Endothelial cell of umbilical vein (primary cell): Measurements from ENCODE around the gene KRT8. TPM values are rescaled to one million over a fixed set of nuclear protein-coding genes. Genes with fewer than 3 reads are reported as not detected.

Source experiments
- BruUV-seq: library from RNA; stranded (reverse); fragments of 400-500 nt; replicated peaks from 2 replicates; lab custom pipeline; 2021; lab: Mats Ljungman, UMichigan
- CTCF ChIA-PET: fragments of 300-600, 350-600 bp; sonication (Branson Sonifier 250); formaldehyde crosslinking; loops from one replicate; lab custom pipeline; 2021; ENCODE audit warnings: antibody characterized with exemption, inconsistent platforms; lab: Charles Lee
- POLR2A ChIA-PET: fragments of 300-600, 350-600 bp; sonication (Branson Sonifier 250); formaldehyde crosslinking; loops from one replicate; lab custom pipeline; 2021; ENCODE audit warnings: antibody characterized with exemption, inconsistent platforms; lab: Charles Lee
- DNase-seq: peaks from one replicate; pipeline ENCODE4 v3.0.0-alpha.2; 2011; ENCODE audit warnings: low read depth, low spot score
- FAIRE-seq: peaks from 2 replicates; lab custom pipeline; 2011; peaks lifted over from hg19 to GRCh38; lab: Jason Lieb, UNC
- H2AFZ ChIP-seq: 2 replicates; pipeline ENCODE4 v1.6.0; 2012; ENCODE audit warnings: low read depth, low read length, control low read depth, inconsistent platforms
- H3K27ac ChIP-seq: 2 replicates; pipeline ENCODE4 v1.5.1; 2011; ENCODE audit warnings: low read depth, mild to moderate bottlenecking, control low read depth, low read length, moderate library complexity; ENCODE audit not compliant: insufficient read depth
- H3K27me3 ChIP-seq, 2 experiments: 2 replicates each; pipeline versions ENCODE4 v1.6.0 to v1.6.1; 2011; ENCODE audit warnings: low read length in 2 of 2, mixed read lengths in 1 of 2; ENCODE audit not compliant: control insufficient read depth in 2 of 2, insufficient read depth in 2 of 2
- H3K36me3 ChIP-seq, 2 experiments: 2 replicates in 1 of 2; 3 replicates in 1 of 2; pipeline ENCODE4 v1.5.1; 2011; ENCODE audit warnings: low read length in 2 of 2, mild to moderate bottlenecking in 1 of 2, moderate library complexity in 1 of 2; ENCODE audit not compliant: control insufficient read depth in 2 of 2, insufficient read depth in 2 of 2; ENCODE audit errors: extremely low read depth in 1 of 2
- H3K4me1 ChIP-seq: 3 replicates; pipeline ENCODE4 v1.5.1; 2011; ENCODE audit warnings: mild to moderate bottlenecking, low read length; ENCODE audit not compliant: control insufficient read depth, insufficient read depth; ENCODE audit errors: extremely low read depth
- H3K4me2 ChIP-seq: 2 replicates; pipeline ENCODE4 v1.6.1; 2011; ENCODE audit warnings: low read length, control low read depth, mixed read lengths; ENCODE audit not compliant: insufficient read depth
- H3K4me3 ChIP-seq, 3 experiments: fragments of 200-600 bp in 1 of 3; sonication (generic), shearing (Covaris generic) in 1 of 3; replicated peaks in 1 of 3; 2 replicates each; pipeline ENCODE4 v1.5.1; 2011 to 2016; ENCODE audit warnings: control low read depth in 3 of 3, low read length in 3 of 3, mild to moderate bottlenecking in 2 of 3, inconsistent platforms in 1 of 3, low read depth in 1 of 3, moderate library complexity in 1 of 3; ENCODE audit not compliant: insufficient read depth in 1 of 3
- H3K79me2 ChIP-seq: 2 replicates; pipeline ENCODE4 v1.6.0; 2012; ENCODE audit warnings: low read length, inconsistent platforms; ENCODE audit not compliant: control insufficient read depth, insufficient read depth
- H3K9ac ChIP-seq: replicated peaks from 2 replicates; pipeline ENCODE3; 2011; ENCODE audit warnings: low read length, control low read depth; ENCODE audit not compliant: insufficient read depth; ENCODE audit errors: extremely low read depth
- H3K9me1 ChIP-seq: replicated peaks from 3 replicates; pipeline ENCODE4 v1.6.0; 2011; ENCODE audit warnings: mild to moderate bottlenecking, low read length; ENCODE audit not compliant: control insufficient read depth, insufficient read depth; ENCODE audit errors: extremely low read depth
- H3K9me3 ChIP-seq: replicated peaks from 2 replicates; pipeline ENCODE4 v1.5.1; 2012; ENCODE audit warnings: low read length, inconsistent platforms; ENCODE audit not compliant: control insufficient read depth, insufficient read depth
- H4K20me1 ChIP-seq: replicated peaks from 2 replicates; pipeline ENCODE3; 2011; ENCODE audit warnings: mild to moderate bottlenecking, low read length; ENCODE audit not compliant: control insufficient read depth, insufficient read depth; ENCODE audit errors: extremely low read depth
- EZH2 ChIP-seq: IDR thresholded peaks from 2 replicates; pipeline ENCODE4 v1.6.1; 2012; ENCODE audit warnings: borderline replicate concordance, low read depth, mild to moderate bottlenecking, moderate library complexity, low read length, inconsistent platforms; ENCODE audit not compliant: severe bottlenecking
- FOS ChIP-seq: IDR thresholded peaks from 2 replicates; pipeline ENCODE4 v1.6.1; 2011; ENCODE audit warnings: mild to moderate bottlenecking, low read length, moderate library complexity, borderline replicate concordance; ENCODE audit not compliant: insufficient read depth
- GATA2 ChIP-seq: IDR thresholded peaks from 2 replicates; pipeline ENCODE4 v1.7.0; 2011; ENCODE audit warnings: low read depth, mild to moderate bottlenecking, moderate library complexity, mixed read lengths, low read length; ENCODE audit not compliant: insufficient read length, insufficient read depth
- JUN ChIP-seq: IDR thresholded peaks from 2 replicates; pipeline ENCODE4 v1.6.1; 2011; ENCODE audit warnings: borderline replicate concordance, low read depth; ENCODE audit not compliant: insufficient read length, insufficient read depth
- MYC ChIP-seq: IDR thresholded peaks from one replicate; pipeline ENCODE4 v1.6.1; 2011; ENCODE audit warnings: mild to moderate bottlenecking, low read depth, low read length
- POLR2A ChIP-seq: IDR thresholded peaks from 2 replicates; pipeline ENCODE4 v1.6.1; 2012; ENCODE audit warnings: low read depth, mild to moderate bottlenecking, control low read depth, low read length
- POLR2AphosphoS5 ChIP-seq: IDR thresholded peaks from 2 replicates; pipeline ENCODE4 v1.6.1; 2012; ENCODE audit warnings: low read depth, mild to moderate bottlenecking, control low read depth, low read length, moderate library complexity; ENCODE audit not compliant: insufficient read depth
- dilution Hi-C: fragments of 300-500 bp; cut with MboI; formaldehyde crosslinking; loops from one replicate; pipeline ENCODE4 v1.15.0; 2019; ENCODE audit warnings: low sequenced_read_pairs; ENCODE audit not compliant: extremely low pct_ligation_motif_present
- intact Hi-C: fragments of 100-400 bp; cut with micrococcal nuclease; formaldehyde crosslinking; loops from one replicate; pipeline ENCODE4 v1.10.0; 2022
- polyA plus RNA-seq, 4 experiments: library from polyadenylated mRNA; depleted of rRNA in 3 of 4; stranded (reverse) in 3 of 4; unstranded in 1 of 4; fragments of >200 nt; gene quantifications; 2 replicates each; pipeline versions ENCODE4 v1.2.1 to v1.2.3, GENCODE V29; 2011 to 2012; ENCODE audit warnings: missing spikeins in 1 of 4
- total RNA-seq: library from RNA; stranded (reverse); gene quantifications from 2 replicates; pipeline ENCODE4 v1.2.3, GENCODE V29; 2021
- TF ChIP-seq, protein P1 (sequence below): IDR thresholded peaks from 2 replicates; pipeline ENCODE4 v1.6.1; 2011; ENCODE audit not compliant: insufficient read depth, insufficient read length
- TF ChIP-seq, protein P2 (sequence below), 2 donors: IDR thresholded peaks; 1 replicate in 1 of 2; 2 replicates in 1 of 2; pipeline ENCODE4 v1.5.1; 2011; ENCODE audit warnings: low read length in 2 of 2, mild to moderate bottlenecking in 2 of 2, moderate library complexity in 2 of 2, control low read depth in 1 of 2, inconsistent platforms in 1 of 2, low read depth in 1 of 2; ENCODE audit not compliant: insufficient read depth in 1 of 2; ENCODE audit errors: extremely low read depth in 1 of 2

KRT8 gene
- total and polyA plus RNA-seq, 2 donors (not counting 3 experiments of a cell fraction or from before 2014, with no cell fraction given) = 23.5 to 31.7 TPM

DNA sequence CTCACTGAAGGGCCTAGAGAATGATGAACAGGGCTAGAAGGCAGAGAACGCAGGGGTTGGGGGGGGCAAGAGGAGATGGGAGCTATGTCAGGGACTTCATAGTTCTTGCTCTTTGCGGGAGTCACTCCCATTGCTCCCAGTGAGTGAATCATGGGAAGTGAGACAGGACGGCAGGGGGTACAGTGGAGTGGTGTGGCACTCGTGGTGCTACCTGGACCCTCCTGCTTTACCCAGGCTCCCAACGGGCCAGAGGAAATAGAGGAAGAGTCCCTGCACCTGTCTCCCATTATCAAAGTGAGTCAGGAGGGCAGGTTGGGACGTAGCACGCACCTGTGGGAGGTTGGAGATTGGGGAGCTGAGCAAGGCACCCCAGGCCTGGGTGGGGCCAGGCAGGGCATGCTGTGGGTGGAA is 1.3 kb upstream of the KRT8 start:
- CTCF ChIA-PET = interaction anchor here (1.0 to 1.6 kb wide), 3 partner anchors 12 to 21 kb away, joined by 3 to 4 read pairs (median 3); no protein-coding TSS in a partner anchor
- dilution Hi-C loops = no loop called here

More for the DNA sequence above, 1.3 kb upstream of the KRT8 start:
- H3K27ac ChIP-seq = no peak overlapping the region
- no peaks in the 10 kb centered on the region for H3K9me3 ChIP-seq
- no peaks in the 10 kb centered on the region for H3K36me3 ChIP-seq
- no peak overlapping the region for H3K9ac ChIP-seq
- no peak overlapping the region for H2AFZ ChIP-seq
- FAIRE-seq (no peak), DNase-seq (no peak)
- H3K4me2 ChIP-seq = no peak overlapping the region
- POLR2A ChIA-PET = no interaction called here
- BruUV-seq = no TSS peak
- H4K20me1 ChIP-seq = no peaks in the 10 kb centered on the region
- TF ChIP-seq FOS (no peak), MYC (no peak), POLR2AphosphoS5 (no peak), POLR2A (no peak), EZH2 (no peak), GATA2 (no peak), JUN (no peak)
- TF ChIP-seq, protein P1, sequence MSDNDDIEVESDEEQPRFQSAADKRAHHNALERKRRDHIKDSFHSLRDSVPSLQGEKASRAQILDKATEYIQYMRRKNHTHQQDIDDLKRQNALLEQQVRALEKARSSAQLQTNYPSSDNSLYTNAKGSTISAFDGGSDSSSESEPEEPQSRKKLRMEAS = no peak
- TF ChIP-seq, protein P2, sequence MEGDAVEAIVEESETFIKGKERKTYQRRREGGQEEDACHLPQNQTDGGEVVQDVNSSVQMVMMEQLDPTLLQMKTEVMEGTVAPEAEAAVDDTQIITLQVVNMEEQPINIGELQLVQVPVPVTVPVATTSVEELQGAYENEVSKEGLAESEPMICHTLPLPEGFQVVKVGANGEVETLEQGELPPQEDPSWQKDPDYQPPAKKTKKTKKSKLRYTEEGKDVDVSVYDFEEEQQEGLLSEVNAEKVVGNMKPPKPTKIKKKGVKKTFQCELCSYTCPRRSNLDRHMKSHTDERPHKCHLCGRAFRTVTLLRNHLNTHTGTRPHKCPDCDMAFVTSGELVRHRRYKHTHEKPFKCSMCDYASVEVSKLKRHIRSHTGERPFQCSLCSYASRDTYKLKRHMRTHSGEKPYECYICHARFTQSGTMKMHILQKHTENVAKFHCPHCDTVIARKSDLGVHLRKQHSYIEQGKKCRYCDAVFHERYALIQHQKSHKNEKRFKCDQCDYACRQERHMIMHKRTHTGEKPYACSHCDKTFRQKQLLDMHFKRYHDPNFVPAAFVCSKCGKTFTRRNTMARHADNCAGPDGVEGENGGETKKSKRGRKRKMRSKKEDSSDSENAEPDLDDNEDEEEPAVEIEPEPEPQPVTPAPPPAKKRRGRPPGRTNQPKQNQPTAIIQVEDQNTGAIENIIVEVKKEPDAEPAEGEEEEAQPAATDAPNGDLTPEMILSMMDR (IDR thresholded peaks at IDR 0.05; ENCODE audit: extremely low read depth in 1 of 2, insufficient read depth in 1 of 2, low read depth in 1 of 2, low read length in 2 of 2) = no peak
- no peaks in the 10 kb centered on the region for H3K27me3 ChIP-seq
- H3K4me3 ChIP-seq = no peak overlapping the region
- H3K9me1 ChIP-seq = no peaks in the 10 kb centered on the region
- intact Hi-C loops = no loop called here
- H3K4me1 ChIP-seq = peaks cover 17% of the 10 kb centered on the region
- H3K79me2 ChIP-seq = no peaks in the 10 kb centered on the region
